Activated CD8-positive, alpha-beta memory T cell treated with anti-CD3 and anti-CD28 coated beads, Interleukin-2, amount 10 ng/mL, durations not matched to agents 7 days and 5 days (primary cell): ENCODE results near the gene CNOT8. TPM values are rescaled to one million over a fixed set of nuclear protein-coding genes. Genes with fewer than 3 reads are reported as not detected.
A peak's percentile ranks its signal among the peaks of the same experiment; 100 is the strongest.

ENCODE experiments used
- ATAC-seq: fragments of 150-1000 bp; cut with Tn5 transposase; one replicate; pipeline ENCODE4 v1.10.0; 2021; ENCODE audit warnings: moderate library complexity
- CTCF ChIA-PET: fragments of 350-600 bp; sonication (Branson Sonifier 250); formaldehyde crosslinking; loops from one replicate; lab custom pipeline; 2021; ENCODE audit warnings: antibody characterized with exemption; lab: Charles Lee
- DNase-seq: peaks from one replicate; pipeline ENCODE4 v3.0.0-alpha.2; 2020
- H3K27ac Mint-ChIP-seq: one replicate; pipeline ENCODE4 v1.8.0; 2021; ENCODE audit warnings: mild to moderate bottlenecking, mixed read lengths
- H3K27me3 Mint-ChIP-seq: one replicate; pipeline ENCODE4 v1.8.0; 2021; ENCODE audit warnings: mixed read lengths
- H3K36me3 Mint-ChIP-seq: one replicate; pipeline ENCODE4 v1.8.0; 2021; ENCODE audit warnings: mild to moderate bottlenecking, mixed read lengths
- H3K4me1 Mint-ChIP-seq: one replicate; pipeline ENCODE4 v1.8.0; 2021; ENCODE audit warnings: mixed read lengths
- H3K4me3 Mint-ChIP-seq: one replicate; pipeline ENCODE4 v1.8.0; 2021; ENCODE audit warnings: mild to moderate bottlenecking, moderate library complexity, mixed read lengths
- H3K9me3 Mint-ChIP-seq: one replicate; pipeline ENCODE4 v1.8.0; 2022; ENCODE audit warnings: low read depth, mixed read lengths
- total RNA-seq, 2 experiments: library from RNA; stranded (reverse); gene quantifications; one replicate each; pipeline ENCODE4 v1.2.3, GENCODE V29; 2021

CNOT8 gene
- total RNA-seq, 2 experiments from 2014 or later: 61.6 to 62.4 TPM

DNA sequence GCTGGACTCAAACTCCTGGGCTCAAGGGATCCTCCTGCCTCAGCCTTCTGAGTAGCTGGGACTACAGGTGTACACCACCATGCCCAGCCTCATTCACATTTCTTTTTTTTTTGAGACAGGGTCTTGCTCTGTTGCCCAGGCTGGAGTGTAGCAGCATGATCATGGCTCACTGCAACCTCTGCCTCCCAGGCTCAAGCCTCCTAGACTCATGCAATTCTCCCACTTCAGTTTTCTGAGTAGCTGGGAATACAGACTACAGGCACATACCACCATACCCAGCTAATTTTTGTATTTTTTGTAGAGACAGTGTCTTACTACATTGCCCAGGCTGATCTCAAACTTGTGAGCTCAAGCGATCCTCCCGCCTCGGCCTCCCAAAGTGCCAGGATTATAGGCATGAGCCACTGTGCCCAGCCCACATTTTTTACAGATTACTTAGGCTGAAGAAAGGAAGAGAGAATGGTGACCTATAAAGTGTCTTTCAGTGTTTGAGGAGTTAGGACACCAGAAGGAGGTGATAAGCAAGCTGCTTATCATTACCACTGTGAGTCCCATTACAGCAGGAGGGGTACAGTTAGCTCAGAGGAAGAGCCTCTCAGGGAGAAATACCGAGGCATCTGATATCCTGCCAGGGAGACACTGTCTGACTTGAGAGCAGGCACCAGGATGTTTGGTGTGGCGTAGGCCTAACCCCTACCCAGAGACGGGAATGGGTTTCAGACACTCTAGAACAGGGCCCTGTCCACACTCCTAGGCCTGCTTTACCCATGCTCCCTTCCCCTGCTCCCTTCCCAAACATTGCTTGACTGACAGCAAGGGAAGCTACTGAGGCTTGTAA lies 17.8 kb upstream of the CNOT8 start:
- Mint-ChIP-seq H3K9me3 (no peaks in the 10 kb centered on the region), H3K4me3 (no peak overlapping the region), H3K36me3 (peaks cover 2% of the 10 kb centered on the region), H3K4me1 (no peaks in the 10 kb centered on the region), H3K27ac (no peak overlapping the region), H3K27me3 (no peaks in the 10 kb centered on the region)
- ATAC-seq (no peak), DNase-seq (no peak)
- CTCF ChIA-PET: no interaction called here

DNA sequence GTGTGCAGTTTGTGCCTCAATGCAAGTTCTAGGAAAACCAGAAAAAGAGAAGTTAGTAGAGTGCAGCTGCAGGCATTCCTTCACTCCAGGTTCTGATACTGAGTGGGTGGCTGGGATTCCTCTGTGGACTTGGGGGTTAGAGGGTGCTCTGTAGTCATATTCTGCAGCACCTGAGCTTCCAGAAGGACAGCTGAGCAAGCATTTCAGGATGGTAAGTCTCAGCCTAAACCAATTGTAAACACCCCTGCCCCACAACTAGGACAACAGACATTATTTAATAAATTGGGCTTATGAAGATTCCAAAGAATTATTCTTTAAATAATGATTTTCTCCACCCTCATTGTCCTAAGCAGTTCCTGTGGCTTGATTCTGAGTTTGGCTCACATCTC lies 17.2 kb upstream of the CNOT8 start:
- CTCF ChIA-PET: no interaction called here
- Mint-ChIP-seq H3K4me3 (no peak overlapping the region), H3K27ac (no peak overlapping the region), H3K36me3 (peaks cover 2% of the 10 kb centered on the region), H3K4me1 (no peaks in the 10 kb centered on the region), H3K27me3 (no peaks in the 10 kb centered on the region), H3K9me3 (no peaks in the 10 kb centered on the region)
- DNase-seq: no peak
- no peak for ATAC-seq

DNA sequence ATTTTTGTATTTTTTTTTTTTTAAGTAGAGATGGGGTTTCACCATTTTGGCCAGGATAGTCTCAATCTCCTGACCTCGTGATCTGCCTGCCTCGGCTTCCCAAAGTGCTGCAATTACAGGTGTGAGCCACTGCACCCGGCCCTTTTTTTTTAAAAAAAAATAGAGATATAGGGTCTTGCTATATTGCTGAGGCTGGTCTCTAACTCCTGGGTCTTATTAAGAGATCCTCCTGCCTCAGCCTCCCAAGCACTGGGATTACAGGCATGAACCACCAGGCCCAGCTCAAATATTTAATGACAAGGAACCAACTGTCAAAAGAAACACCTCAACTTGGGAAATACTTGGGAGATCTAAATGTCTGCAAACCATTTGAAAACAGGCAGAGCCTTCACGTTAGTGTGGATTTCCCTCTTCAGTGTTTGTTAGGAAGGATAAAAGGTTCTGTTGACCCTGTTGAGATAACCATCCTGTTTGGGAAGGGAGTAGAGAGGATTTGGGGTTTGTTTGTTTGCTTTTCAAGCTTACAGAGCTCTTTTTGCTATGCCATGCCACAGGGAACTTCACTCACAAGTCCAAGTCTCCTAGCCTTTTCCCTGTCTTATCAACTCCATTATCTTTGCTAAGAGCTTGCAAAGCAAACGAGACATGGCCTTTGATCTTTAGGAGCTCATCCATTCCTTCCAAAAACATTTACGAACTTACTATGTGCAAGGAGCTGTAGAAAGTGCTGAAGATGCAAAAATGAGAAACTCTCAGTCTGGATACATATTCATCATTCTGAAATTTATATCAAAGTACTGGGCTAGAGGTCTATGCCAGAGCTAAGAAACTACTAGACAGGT lies 15.5 kb upstream of the CNOT8 start:
- Mint-ChIP-seq H3K4me1 (no peaks in the 10 kb centered on the region), H3K27ac (no peak overlapping the region), H3K27me3 (no peaks in the 10 kb centered on the region), H3K4me3 (no peak overlapping the region), H3K36me3 (peaks cover 2% of the 10 kb centered on the region), H3K9me3 (no peaks in the 10 kb centered on the region)
- DNase-seq: no peak
- no peak for ATAC-seq
- CTCF ChIA-PET: interaction anchor here (1.1 kb wide), 1 partner anchor 9 kb away, joined by 3 read pairs; no protein-coding TSS in a partner anchor

DNA sequence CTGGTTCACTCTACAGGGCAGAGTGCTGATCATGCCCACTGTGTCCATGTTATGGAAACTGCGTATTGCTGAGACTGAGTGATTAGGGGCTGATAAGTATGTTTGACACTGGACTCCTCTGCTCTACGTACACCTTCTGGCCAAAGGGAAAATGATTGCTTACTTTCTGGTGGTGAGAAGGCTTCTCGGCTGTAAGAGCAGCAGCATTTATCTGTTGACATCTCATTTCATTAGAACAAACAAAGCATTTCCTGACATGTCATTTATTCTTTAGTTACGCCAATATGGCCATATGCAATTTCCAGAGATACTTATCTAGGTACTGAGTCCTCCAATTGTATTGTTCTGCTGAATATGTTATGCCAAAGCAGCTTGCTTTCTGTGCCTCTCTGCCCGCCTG lies 13.6 kb upstream of the CNOT8 start:
- Mint-ChIP-seq H3K4me1 (no peaks in the 10 kb centered on the region), H3K36me3 (peaks cover 2% of the 10 kb centered on the region), H3K27ac (no peak overlapping the region), H3K9me3 (no peaks in the 10 kb centered on the region), H3K4me3 (no peak overlapping the region), H3K27me3 (no peaks in the 10 kb centered on the region)
- CTCF ChIA-PET: no interaction called here
- DNase-seq: no peak
- ATAC-seq: no peak

DNA sequence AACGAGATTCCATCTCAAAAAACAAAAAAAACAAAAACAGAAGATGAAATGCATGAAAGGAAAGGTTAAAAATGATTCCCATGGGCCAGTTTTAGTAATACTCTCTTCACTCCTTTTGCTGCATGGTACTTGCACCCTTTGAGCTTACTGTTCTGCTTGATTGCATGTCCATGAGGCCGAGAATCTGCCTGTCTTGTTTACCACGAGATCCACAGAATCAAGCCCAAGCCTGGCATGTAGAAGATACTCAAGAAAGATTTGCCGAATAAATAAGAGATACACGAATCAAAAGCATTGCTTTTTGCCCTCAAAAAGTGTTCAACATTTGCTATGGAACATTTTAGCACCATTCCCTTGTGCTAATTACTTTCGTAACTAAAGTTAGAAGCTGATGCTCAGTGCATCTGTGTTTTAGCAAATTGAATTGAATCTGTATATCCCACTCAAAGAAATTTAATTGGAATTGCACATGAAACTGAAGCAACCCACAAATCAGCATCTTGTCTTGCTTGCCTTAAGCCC lies 9.1 kb upstream of the CNOT8 start:
- no peaks in the 10 kb centered on the region for H3K4me1 Mint-ChIP-seq

DNA sequence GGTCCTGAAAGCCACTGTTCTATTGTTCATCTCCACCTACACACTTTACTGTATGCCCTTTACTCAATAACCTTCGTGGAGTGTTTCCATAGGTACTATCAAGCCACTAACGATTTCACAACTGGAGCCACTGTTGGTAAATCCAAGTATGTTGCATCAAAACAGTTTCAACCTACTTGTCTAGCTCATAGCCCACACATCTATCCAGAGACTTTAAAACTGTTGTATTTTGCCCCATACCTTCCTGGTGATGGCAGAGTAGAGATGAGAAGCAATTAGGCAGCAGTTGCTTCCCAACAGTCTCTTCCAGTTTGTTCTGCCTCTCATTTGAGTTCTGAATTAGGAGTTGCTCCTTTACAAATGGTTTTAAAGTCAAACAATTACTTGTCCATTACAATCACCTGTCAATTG lies 8.6 kb upstream of the CNOT8 start:
- no peak for ATAC-seq
- CTCF ChIA-PET: no interaction called here

More for the DNA sequence above, 9.1 kb upstream of the CNOT8 start:
- DNase-seq (no peak), ATAC-seq (no peak)
- Mint-ChIP-seq H3K9me3 (no peaks in the 10 kb centered on the region), H3K27ac (no peak overlapping the region), H3K36me3 (no peaks in the 10 kb centered on the region), H3K4me3 (no peak overlapping the region), H3K27me3 (no peaks in the 10 kb centered on the region)
- CTCF ChIA-PET: interaction anchor here (0.9 kb wide), 1 partner anchor 9 kb away, joined by 3 read pairs; the partner anchor contains the start of gene CNOT8

DNA sequence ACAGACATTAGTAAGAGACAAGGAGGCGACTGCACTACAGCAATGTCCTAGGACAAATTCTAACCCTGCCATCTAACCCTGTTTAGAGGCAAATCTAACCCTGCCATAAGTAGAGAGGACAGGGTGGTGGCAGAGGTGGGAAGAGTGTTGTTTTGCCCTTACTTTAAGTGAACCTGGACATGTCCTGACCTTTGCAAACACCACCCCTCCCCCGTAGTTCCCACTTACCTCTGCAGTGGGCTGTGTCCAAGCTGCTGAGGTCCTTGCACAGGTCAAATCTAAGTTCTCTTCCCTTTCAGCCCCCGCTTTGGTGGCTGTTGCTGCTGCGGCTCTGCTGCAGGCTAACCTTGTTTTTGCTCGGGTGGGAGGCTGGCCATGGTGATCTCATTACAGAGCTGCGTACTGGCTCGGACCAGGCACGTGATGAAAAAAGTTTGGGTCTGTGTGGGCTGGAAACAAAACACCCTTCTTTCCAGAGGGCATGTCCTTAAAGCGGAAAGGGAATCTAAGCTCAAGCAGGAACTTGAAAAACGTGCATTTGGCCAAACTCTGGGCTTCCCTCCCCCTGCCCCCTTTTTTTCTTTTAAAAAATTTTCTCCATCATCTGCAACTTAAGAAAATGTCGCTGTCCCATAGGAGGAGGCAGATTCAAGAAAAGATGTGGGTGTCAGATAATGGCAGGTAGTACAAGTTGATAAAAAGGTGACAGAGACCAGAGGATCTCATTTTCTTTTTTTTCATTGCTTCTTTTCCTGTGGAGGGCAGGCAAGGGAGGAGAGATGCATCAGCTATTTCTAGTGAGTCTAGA lies 8.0 kb upstream of the CNOT8 start, which contains the start of gene FAXDC2:
Gene FAXDC2 (minus strand): TSS at position 349 of the 808 bp plus-strand sequence. CDS start 12,425 bp downstream, outside the sequence.
- H3K36me3 Mint-ChIP-seq: no peaks in the 10 kb centered on the region
- DNase-seq (no peak), ATAC-seq (no peak)
- no peaks in the 10 kb centered on the region for H3K4me1 Mint-ChIP-seq
- no peak within 1 kb of the TSS for H3K27ac Mint-ChIP-seq
- no peak within 1 kb of the TSS for H3K4me3 Mint-ChIP-seq
- H3K9me3 Mint-ChIP-seq: no peaks in the 10 kb centered on the region
- CTCF ChIA-PET: no interaction called here
- H3K27me3 Mint-ChIP-seq: no peaks in the 10 kb centered on the region

More for the DNA sequence above, 8.6 kb upstream of the CNOT8 start:
- Mint-ChIP-seq H3K27ac (no peak overlapping the region), H3K27me3 (no peaks in the 10 kb centered on the region), H3K9me3 (no peaks in the 10 kb centered on the region), H3K4me3 (no peak overlapping the region), H3K36me3 (no peaks in the 10 kb centered on the region), H3K4me1 (no peaks in the 10 kb centered on the region)
- no peak for DNase-seq

DNA sequence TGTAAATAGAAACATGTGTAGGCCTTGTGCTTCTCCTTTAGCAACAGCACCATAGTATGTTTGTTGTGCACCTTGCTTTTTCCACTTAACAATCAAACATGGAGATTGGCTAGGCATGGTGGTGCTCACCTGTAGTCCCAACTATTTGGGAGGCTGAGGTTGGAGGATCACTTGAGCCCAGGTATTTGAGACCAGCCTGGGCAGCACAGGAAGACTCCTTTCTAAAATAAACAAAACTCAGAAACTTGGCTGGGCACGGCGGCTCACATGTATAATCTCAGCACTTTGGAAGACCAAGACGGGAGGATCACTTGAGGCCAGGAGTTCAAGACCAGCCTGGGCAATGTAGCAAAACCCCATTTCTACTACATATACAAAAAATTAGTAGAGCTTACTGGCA lies 7.1 kb upstream of the CNOT8 start:
- Mint-ChIP-seq H3K27me3 (no peaks in the 10 kb centered on the region), H3K4me3 (no peak overlapping the region), H3K36me3 (no peaks in the 10 kb centered on the region), H3K9me3 (no peaks in the 10 kb centered on the region), H3K27ac (no peak overlapping the region), H3K4me1 (no peaks in the 10 kb centered on the region)
- no peak for DNase-seq
- CTCF ChIA-PET: interaction anchor here (1.0 kb wide), 1 partner anchor 8 kb away, joined by 3 read pairs; no protein-coding TSS in a partner anchor
- ATAC-seq: no peak

DNA sequence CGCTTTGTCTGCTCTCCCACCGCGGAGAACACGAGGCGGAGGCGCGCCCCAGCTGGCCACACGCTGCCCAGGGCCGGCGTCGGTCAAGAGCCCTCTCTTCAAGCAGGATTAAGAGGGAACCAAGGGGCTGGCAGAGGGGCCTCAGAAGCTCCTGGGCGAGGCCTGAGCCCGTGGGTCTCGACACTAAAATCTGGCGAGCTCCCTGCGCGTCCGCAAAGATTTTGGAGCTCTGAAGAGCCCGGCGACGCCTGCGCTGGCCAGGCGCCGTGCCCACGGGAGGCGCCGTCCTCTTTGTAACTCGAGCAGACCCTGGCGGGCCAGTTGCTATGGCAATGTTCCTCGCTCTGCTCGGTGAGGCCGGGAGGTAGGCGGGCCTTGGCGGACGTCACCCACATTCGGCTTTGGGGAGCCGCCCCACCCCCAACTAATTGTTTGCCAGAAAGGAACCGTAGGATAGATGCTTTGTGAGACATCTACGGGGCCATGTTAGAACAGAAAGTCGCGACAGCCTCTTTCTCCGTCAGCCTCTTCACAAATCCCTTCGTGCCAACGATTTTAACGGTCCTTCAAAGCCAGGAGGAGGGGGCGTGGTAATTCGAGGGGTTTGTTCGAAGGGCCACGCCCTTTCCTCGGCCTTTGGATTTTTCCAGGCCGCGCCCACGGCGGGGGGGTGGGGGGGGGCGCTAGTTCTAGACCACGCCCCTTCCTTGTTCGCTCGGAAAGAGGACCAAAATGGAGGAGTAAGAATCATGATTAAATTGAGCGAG lies 714 bp upstream of the CNOT8 start:
- DNase-seq: peak; percentile 91

DNA sequence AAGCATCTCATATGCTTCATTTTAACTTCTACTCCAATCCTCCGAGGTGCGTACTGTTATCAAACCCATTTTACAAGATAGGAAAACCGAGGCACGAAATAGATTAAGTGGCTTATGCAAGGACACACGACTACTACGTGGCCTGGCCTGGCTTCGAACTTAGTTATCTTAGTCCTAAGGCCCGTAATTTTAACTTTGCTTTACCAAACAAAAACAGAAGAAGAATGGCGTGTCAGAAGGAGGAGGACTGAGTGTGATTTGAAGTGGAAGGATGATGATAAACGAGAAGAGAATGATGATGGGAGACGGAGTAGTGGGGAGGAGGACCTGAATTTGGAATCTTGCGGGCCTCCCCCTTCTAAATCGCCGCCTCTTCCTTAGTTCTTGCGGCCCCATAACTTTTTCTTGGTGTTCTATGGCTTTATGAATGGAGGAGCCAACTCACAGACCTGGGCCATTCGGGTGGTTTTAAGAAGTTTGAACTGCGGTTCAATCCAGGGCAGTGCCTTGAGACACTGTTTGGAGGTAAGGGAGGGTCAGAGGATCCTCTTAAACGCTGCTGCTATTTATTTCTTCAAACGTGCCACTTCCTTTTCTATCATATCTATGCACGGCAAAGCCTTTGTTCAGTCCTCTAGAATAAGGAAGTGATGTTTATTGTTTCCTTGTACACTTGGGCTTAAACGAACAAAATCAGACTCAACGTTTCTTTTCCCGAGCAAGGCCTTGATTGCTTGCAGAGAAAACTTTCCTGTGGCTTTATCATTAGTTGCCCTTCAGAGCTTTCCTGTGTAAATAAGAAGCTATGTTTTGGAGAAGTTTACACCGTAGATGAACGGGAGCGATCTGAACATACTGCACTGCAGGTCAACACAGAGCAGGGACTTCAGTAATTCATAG lies 795 bp downstream of the CNOT8 start:
- no peak for ATAC-seq
- DNase-seq: peak; percentile 49
- peaks cover 35% of the 10 kb centered on the region for H3K4me1 Mint-ChIP-seq
- H3K27me3 Mint-ChIP-seq: no peaks in the 10 kb centered on the region
- peaks cover 30% of the 10 kb centered on the region for H3K36me3 Mint-ChIP-seq
- CTCF ChIA-PET: interaction anchor here (0.6 to 1.1 kb wide), 3 partner anchors 17 to 209 kb away, joined by 3 read pairs; no protein-coding TSS in a partner anchor
- H3K9me3 Mint-ChIP-seq: no peaks in the 10 kb centered on the region
- H3K27ac Mint-ChIP-seq: peak overlapping the region; percentile 100
- H3K4me3 Mint-ChIP-seq: peak overlapping the region; percentile 93

More for the DNA sequence above, 714 bp upstream of the CNOT8 start:
- Mint-ChIP-seq H3K9me3 (no peaks in the 10 kb centered on the region), H3K36me3 (peaks cover 18% of the 10 kb centered on the region), H3K4me1 (peaks cover 31% of the 10 kb centered on the region), H3K27ac (peak overlapping the region; percentile 100), H3K4me3 (peak overlapping the region; percentile 93), H3K27me3 (no peaks in the 10 kb centered on the region)
- CTCF ChIA-PET: interaction anchor here (0.6 to 1.4 kb wide), 5 partner anchors 9 to 100 kb away, joined by 3 to 4 read pairs (median 3); no protein-coding TSS in a partner anchor
- peak; percentile 65 for ATAC-seq

DNA sequence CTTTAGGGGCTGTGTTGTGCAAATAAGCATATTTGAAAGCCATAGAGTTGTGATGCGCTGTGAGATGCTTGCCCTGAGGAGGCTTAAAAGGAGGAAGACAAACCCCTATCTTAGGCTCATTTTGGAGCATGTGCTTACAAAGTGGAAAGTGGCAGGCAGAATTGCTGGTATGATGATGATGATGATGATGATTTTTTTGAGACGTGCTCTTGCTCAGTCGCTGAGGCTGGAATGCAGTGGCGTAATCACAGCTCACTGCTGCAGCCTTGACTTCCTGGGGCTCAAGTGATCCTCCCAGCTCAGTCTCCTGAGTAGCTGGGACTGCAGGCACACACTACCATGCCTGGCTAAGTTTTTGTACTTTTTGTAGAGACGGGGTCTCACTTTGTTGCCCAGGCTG lies 1.7 kb downstream of the CNOT8 start:
- Mint-ChIP-seq H3K27me3 (no peaks in the 10 kb centered on the region), H3K4me1 (peaks cover 37% of the 10 kb centered on the region), H3K36me3 (peaks cover 37% of the 10 kb centered on the region), H3K27ac (peak overlapping the region; percentile 100), H3K4me3 (peak overlapping the region; percentile 93), H3K9me3 (no peaks in the 10 kb centered on the region)
- CTCF ChIA-PET: interaction anchor here (1.1 kb wide), 1 partner anchor 16 kb away, joined by 3 read pairs; no protein-coding TSS in a partner anchor
- no peak for ATAC-seq
- no peak for DNase-seq
